Right hindlimb (tissue), 1 donor: ENCODE results near the gene DNAJC18.
A peak's percentile ranks its signal among the peaks of the same experiment; 100 is the strongest.
"Not testable (repeated sequence)": the region's sequence is repeated elsewhere in the genome, so short reads cannot be mapped to it uniquely, and the experiment has no call there.

Experiments used
- DNase-seq: peaks from one replicate; pipeline ENCODE4 v3.0.0-alpha.2; 2018

The DNAJC18 gene

DNA sequence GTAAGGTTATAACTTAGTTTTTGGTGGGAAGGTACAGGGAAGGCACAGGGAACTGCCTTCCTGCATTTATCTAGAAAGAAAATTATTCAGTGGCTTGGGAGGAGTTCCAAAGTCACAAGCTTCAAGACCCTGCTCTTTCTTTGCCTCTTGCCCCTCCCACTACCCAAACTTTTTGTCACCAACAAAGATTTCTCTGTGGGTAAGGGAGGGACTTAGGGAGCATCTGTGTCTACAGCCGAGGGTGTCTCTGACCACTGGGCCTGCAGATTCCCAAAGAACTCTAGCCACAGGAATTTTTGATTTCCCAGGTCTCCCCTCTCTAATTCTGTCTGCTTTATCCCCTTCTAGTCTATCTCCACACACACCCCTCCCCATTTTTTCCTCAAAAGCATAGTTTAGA is 21.1 kb upstream of the DNAJC18 start:
- DNase-seq: no peak

GRCh38 chr5:139459451-139459934 is 20.2 kb upstream of the DNAJC18 start:
- no peak for DNase-seq

GRCh38 chr5:139458580-139459407 is 19.5 kb upstream of the DNAJC18 start:
- no peak for DNase-seq

DNA sequence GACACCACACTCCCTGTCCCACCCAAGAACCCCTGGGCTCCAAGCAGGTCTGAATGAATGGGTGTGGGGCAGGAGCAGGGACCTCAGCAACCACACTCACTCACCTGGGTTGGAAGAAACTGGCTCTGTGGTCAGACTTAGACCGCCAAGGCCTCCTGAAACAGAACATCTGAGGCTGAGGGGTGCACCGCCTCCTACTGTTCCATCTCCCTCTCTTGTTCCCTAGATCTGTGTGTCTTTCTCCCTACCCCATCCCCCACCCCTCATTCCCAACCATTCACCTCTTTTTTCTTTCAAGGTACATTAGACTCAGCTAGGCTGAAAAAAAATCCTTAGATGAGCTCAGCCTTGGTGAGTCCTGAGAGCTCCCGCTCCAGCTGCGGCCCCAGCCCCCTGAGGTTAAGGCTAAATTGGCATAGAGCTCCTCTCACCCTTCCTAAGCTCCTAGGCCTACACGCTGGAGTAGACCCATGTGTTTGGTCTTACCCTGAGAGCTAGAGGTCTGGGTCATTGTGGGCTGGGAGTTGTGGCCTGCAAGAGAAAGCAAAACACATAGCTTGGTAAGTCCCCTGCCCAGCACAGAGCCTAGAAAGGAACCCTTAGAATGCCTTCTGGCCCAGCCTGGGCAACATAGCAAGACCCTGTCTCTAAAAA is 18.5 kb upstream of the DNAJC18 start:
- DNase-seq: no peak

DNA sequence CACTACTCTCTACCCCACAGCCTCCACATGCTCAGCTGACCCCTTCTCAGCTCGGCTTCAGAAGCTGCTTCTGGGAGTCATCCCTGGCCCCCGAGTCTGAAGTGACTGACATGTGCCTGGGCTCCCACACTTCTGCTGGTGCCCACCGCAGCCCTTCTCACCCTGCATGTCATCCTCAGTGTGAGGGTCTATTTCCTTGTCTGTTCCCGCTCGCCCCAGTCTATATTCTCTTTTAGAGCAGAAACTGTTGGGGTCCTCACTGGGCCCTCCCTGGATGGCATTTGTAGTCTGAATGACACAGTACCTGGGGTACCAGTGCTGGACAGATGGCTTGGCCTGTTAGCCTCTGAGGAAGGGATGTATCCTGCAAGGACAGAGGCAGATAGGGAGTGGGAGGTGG is 17.9 kb upstream of the DNAJC18 start:
- DNase-seq: no peak

DNA sequence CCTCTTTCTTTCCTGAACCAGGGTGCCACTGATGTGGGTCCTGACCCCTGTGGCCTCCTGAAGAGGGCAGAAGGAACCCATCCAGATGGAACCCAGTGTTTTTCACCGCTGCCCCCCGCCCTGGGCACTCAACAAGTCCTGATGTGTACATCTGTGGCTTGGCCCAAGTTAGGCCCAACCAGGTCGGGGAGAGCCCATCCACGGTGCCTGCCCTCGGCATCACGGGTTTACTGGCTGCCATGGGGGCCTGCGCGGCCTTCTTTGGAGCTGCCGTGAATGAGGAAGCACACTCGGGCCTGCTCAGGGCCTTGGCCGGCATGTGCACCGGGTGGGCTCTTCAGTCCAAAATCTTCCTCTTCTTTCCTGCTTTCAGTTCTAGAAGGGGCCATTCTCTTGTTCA is 17.5 kb upstream of the DNAJC18 start:
- DNase-seq: no peak

- no peak for DNase-seq
Observed at GRCh38 chr5:139454568-139455290, 15.4 kb upstream of the DNAJC18 start.

GRCh38 chr5:139453683-139454567 is 14.6 kb upstream of the DNAJC18 start:
- no peak for DNase-seq

GRCh38 chr5:139451878-139452660 is 12.7 kb upstream of the DNAJC18 start:
- DNase-seq: no peak

- no peak for DNase-seq
Observed at GRCh38 chr5:139451176-139451575, 11.9 kb upstream of the DNAJC18 start.

DNA sequence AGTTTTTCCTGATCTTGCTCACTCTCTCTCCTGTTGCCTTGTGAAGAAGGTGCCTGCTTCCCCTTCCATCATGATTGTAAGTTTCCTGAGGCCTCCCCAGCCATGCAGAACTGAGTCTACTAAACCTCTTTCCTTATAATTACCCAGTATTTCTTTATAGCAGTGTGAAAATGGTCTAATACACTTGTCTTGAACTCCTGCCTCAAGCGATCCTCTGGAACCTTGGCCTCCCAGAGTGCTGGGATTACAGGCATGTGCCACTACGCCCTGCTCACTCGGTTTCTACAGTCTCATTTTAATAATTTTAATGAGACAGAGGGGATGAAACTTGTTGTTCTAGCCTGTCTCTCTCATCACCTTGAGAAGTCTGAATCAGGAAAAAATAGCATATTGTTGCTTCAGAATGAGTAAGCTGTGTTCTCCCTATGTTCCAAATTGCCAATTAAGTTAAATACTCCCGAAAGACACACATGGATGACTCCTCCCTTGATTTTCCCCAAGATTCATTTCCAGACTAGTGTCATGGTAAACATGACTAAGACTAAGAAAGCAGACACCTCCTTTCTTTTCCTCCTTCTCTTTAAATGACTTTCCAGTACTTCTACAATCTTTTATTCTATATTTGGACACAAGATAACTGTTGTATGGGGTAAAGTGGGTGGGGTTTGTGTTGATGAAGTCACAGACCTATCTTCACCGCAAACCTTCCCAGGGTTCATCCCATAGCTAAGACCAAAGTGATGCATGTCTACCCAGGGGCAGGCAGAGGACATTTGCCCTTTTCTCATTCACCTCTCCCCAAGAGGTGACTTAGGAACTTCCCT is 7.8 kb upstream of the DNAJC18 start:
- no peak for DNase-seq

DNA sequence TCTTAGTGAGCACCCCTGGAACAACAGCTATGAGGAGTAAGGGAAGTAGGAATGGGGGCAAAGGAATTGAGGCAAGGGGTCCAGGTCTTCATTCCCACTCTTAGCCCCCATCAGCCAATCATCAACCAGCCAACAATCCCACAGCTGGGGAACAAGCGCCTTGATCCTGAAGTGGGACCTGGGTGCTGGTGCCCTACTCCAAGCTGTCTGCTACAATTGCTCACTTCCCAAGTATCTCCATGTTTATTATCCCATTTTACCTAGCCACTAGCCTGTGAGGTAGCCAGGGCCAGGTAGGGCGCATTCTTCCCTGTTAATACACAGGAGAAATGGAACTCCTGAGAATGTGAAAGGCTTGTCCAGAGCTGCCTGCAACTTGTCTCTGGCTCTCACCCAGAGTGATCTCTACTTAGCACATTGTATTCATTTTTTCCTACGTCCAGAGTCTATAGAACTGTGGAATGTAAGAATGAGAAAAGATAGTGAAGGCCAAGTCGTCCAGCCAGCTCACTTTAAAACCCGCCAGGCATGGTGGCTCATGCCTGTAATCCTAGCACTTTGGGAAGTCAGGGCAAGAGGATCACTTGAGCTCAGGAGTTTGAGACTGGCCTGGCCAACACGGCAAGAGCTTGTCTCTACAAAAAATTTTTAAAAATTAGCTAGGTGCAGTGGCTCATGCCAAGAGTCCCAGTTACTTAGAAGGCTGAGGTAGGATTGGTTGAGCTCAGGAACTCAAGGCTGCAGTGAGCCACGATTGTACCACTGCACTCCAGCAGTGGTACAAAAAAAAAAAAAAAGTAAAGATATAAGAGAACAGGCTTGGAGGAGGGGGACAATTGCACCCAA is 6.2 kb upstream of the DNAJC18 start:
- DNase-seq: peak; percentile 58

GRCh38 chr5:139443831-139444453 is 4.6 kb upstream of the DNAJC18 start:
- DNase-seq: no peak

- DNase-seq: not testable (repeated sequence)
Observed at GRCh38 chr5:139440416-139440815, 1.1 kb upstream of the DNAJC18 start.

DNA sequence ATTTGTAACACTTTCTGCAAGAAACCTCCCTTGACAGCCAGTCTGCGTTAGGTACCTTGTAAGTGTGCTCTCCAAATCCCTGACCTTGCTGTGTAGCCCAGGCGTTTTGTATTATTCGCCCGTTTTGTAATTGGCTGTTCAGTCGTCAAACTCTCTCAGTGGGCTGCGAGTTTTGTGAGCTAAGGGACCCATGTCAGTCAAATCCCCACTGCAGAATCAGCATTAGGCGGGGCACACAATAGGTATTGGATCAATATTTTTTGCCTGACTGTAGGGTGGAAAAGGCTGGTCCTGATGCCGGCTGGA is 665 bp downstream of the DNAJC18 start:
- no peak for DNase-seq

DNA sequence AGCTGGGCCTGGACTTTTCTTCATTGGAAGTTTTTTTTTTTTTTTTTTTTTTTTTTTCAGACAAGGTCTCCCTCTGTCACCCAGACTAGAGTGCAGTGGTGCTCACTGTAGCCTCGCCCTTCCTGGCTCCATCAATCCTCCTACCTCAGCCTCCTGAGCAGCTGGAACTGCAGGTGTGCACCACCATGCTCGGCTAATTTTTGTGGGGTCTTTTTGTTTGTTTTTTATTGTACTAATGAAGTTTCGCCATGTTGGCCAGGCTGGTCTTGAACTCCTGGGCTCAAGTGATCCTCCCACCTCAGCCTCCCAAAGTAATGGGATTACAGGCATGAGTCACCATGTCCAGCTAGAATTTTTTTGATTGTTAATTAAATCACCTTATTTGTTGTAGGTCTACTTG is 3.6 kb downstream of the DNAJC18 start:
- DNase-seq: no peak

DNA sequence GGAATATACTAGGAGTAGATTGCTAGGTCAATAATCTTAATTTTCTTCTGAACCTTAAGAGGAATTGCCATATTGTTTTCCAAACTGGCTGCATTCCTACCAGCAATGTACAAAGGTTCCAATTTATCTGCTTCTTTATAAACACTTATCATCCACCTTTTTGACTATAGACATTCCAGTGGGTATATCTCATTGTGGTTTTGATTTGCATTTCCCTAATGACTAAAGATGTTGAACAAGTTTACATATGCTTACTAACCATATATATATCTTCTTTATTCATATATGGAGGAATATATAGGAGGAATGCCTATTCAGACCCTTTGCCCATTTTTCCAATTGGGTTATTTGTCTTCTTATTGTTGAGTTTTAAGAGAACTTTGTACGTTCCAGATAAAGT is 7.6 kb downstream of the DNAJC18 start:
- DNase-seq: no peak

GRCh38 chr5:139430015-139430414 is 9.3 kb downstream of the DNAJC18 start:
- DNase-seq: no peak

DNA sequence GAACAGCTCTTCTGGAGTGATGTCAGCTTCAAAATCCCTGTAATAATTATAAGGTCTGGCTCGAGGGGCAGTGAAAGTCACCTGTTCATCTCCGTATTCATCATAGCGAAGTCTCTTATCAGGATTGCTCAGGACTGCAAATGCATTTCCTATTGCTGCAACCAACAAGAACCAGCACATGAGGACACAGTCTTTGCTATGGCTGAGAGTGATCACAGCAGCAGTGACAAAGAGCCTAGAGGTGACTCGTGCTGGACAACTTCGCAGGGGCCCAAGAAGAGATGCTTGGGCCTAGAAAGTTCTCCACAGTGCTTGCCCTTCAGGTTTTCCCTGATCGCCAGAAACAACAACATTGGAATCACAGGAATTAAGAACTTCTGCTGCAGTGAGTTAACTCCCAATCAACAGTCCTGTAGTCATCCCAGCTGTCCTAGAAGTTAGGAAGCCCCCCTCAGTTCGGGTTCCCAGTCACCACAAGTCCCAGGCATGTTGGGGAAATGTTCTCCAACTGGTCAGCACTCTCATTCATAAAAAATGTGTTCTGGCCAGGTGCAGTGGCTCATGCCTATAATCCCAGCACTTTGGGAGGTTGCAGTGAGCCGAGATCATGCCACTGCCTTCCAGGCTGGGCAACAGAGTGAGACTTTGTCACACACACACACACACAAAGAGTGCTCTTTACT is 13.0 kb downstream of the DNAJC18 start:
- no peak for DNase-seq
